ENCODE data around the gene GJC2.

GRCh38 chr1:228206582-228207351 is 57.0 kb downstream of the GJC2 start:
- TF ChIP-seq CBX2 (IDR thresholded peaks at IDR 0.05; ENCODE audit: borderline replicate concordance, low read depth) (no peak), MAZ (IDR thresholded peaks at IDR 0.05; ENCODE audit: borderline replicate concordance, low read depth, low read length) (no peak)

Data from A549 (cell line).